Fibroblast of villous mesenchyme (primary cell): ENCODE measurements around the gene LRIG1. TPM values are rescaled to one million over a fixed set of nuclear protein-coding genes. Genes with fewer than 3 reads are reported as not detected.

Experiments used
- DNase-seq: peaks from one replicate; pipeline ENCODE4 v3.0.0-alpha.2; 2010; ENCODE audit warnings: low read depth
- H3K4me3 ChIP-seq: 2 replicates; pipeline ENCODE4 v1.5.1; 2011; ENCODE audit warnings: low read depth, mild to moderate bottlenecking, low read length
- total RNA-seq: library from RNA; depleted of rRNA; stranded (reverse); fragments of >200 nt; gene quantifications from 2 replicates; pipeline ENCODE4 v1.2.3, GENCODE V29; 2012
- TF ChIP-seq, protein P1 (sequence below): IDR thresholded peaks from 2 replicates; pipeline ENCODE4 v1.5.1; 2012; ENCODE audit warnings: low read depth, mild to moderate bottlenecking, low read length; ENCODE audit not compliant: insufficient read depth

LRIG1 gene
- total RNA-seq, 1 donor, result 10.4 TPM

DNA sequence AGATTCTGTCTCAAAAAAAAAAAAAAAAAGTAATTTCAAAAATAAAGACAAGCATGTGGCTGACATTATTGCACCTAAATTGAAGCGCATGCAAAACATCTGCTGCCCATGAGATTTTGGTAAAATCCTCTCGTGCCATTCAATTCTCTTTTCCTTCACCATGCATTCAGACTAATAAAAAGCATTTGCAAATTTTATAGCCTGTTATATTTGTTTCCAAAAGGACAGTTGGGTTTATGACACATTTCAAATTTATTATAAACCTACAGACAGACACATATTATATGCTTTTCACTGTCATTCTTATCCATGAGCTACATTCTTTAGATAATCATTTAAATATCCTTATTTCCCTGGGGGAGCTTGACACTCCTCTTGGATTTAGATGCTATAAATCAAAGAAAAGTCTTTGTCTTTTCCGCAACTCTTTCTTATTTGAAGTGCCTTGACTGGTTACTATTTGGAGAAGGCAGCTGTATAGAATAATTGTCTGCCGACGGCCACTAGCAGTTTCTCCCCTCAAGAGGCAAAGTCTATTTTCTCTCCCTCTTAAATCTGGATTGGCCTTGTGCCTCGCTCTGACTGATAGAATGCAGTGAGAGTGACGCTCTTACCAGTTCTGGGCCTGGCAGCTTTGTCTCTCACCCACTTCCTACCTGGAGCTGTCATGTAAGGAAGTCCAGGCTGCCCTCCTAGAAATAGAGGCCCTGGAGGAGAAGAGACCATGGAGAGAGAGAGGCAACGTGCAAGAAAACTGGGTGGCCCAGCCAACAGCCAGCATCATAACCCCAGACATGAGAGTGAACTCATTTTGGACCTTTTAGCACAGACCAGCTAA lies 6.8 kb upstream of the LRIG1 start:
- DNase-seq, result no peak
- TF ChIP-seq, protein P1, sequence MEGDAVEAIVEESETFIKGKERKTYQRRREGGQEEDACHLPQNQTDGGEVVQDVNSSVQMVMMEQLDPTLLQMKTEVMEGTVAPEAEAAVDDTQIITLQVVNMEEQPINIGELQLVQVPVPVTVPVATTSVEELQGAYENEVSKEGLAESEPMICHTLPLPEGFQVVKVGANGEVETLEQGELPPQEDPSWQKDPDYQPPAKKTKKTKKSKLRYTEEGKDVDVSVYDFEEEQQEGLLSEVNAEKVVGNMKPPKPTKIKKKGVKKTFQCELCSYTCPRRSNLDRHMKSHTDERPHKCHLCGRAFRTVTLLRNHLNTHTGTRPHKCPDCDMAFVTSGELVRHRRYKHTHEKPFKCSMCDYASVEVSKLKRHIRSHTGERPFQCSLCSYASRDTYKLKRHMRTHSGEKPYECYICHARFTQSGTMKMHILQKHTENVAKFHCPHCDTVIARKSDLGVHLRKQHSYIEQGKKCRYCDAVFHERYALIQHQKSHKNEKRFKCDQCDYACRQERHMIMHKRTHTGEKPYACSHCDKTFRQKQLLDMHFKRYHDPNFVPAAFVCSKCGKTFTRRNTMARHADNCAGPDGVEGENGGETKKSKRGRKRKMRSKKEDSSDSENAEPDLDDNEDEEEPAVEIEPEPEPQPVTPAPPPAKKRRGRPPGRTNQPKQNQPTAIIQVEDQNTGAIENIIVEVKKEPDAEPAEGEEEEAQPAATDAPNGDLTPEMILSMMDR, result no peak
- no peak overlapping the region for H3K4me3 ChIP-seq

DNA sequence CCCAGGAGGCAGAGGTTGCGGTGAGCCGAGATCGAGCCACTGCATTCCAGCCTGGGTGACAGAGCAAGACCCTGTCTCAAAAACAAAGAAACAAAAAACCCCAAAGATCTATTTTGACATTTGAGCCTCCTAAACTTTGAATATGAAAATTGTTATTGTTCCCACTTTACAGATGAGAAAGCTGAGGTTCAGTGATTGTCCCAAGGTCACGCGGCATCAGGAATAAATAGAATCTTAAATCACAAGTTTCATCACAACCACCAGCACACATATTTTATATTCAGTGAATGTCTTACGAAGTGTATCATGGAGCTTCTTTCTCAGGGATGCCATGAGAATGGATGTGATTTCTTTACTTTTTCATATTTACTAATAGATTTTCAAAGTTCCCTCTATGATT lies 5.3 kb upstream of the LRIG1 start:
- TF ChIP-seq, protein P1, result no peak
- H3K4me3 ChIP-seq, result no peak overlapping the region
- DNase-seq, result no peak

DNA sequence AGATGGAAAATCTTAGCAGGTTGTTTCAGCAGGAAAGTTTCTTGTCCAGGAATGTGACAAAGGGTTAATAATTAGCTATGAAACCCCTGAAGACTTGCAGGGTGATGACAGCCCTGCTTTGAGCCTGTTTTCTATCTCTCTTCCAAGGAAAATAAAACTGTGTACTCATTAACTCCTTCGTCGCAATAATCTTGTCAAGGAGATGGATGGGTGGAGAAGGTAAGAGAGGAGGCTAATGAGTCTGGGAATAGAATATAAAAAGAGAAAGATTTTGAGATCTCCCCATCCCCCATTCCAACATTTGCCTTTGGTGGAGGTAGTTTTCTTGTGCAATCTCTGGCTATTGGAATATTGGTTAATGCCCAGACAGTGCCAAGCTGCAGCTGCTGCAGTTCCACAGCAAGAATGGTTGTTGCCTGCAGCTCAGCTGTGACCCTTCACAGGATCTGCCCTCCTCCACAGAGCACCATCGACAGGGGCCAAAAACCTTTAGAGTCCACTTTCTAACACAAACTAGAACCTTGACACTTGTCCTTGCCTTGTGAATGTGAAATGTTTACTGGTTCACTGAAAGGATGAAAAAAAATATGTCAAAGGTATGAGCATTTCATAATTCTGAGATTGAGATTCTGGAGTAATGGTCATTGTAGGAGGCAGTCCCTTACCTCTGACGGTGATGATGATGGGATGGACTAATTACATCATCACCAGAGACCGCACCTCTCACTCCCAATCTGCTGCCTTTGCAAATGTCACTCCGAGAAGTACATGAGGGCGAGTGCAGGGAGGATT lies 4.2 kb upstream of the LRIG1 start:
- no peak overlapping the region for H3K4me3 ChIP-seq
- TF ChIP-seq, protein P1, result no peak
- no peak for DNase-seq

DNA sequence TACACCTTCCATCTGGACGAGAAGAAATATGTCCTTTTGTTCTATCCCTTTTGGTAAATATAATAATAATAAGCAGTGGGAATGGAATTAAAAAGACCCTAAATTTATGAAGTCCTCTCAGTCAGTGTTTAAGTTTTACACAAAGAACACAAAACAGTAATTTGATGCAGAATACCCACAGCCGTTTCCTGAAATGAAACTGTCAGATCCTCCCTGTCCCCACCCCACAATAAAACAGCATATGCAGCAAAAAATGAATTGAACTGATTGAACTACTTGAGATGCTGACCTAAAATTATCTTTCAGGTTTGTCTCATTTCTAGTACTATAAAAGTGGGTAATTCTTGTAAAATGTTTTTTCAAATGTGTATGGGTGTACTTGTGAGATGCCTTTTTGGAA lies 2.2 kb upstream of the LRIG1 start:
- DNase-seq, result no peak
- TF ChIP-seq, protein P1, result no peak
- H3K4me3 ChIP-seq, result no peak overlapping the region

DNA sequence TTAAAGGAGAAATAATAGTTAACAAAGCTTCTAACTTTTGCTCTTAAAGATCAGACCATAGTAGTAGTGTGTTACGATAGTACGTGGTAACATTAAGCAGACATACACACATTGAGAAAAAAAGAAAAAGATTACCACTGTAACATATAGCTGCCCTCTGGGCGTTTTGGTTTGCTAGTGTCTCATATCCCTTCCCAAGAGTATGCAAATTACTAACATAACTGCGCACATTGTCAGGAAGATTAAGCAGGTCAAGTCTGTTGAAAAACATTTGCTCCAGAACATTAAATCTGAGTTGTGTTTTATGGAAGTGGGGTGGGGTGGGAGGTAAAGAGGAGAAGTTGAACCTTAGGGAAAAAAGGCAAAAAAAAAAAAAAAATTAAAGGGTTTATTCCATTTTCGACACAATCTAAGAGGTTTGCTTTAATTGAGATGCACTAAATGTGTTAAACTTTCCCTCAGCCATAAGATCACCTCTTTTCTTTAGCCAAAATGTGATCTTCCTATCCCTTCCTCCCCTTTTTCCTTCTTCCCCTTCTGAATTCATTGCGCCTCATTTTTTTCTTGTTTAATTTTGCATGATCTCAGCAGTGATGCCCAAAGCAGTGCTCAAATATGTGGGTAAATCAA lies 1.5 kb upstream of the LRIG1 start:
- TF ChIP-seq, protein P1, result no peak
- no peak overlapping the region for H3K4me3 ChIP-seq
- DNase-seq, result no peak

DNA sequence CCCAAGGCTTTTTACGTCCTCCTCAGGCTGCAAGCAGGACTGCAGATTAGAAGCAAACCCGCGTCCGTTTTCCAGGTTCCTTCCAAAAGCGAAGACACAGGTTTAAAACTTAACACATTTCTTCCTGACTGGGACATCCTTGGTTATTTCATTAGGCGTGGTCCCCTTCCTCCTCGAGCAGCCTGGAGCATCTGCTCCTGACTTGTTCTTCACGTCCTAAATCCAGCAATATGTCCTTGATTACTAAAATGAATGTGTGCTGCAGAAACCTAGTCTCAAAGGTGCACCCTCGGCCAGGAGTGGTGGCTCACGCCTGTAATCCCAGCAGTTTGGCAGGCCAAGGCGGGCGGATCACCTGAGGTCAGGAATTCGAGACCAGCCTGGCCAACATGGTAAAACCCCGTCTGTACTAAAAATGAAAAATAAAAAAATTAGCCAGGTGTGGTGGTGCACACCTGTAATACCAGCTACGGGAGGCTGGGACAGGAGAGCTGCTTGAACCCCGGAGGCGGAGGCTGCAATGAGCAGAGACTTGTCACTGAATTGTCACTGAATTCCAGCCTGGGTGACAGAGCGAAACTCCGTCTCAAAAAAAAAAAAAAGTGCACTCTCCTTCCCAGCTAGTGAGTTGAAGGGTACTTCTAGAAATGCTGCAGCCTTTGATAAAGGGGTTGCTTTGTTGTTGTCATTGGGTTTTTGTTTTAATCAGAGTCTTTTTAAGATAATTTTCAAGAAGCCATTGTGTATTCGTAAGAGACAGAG lies 842 bp upstream of the LRIG1 start:
- no peak for DNase-seq
- TF ChIP-seq, protein P1, result peak; percentile 36

More for the DNA sequence above, 842 bp upstream of the LRIG1 start:
- H3K4me3 ChIP-seq, result peak overlapping the region; percentile 57
